Stimulated activated CD4-positive, alpha-beta T cell treated with anti-CD3 and anti-CD28 coated beads, Interleukin-1b, Interleukin-23, amount 100 ng/mL, for 1 hour (primary cell): ENCODE data around the gene DDTL.

Experiments
- DNase-seq, 2 donors: peaks; one replicate each; pipeline ENCODE4 v3.0.0-alpha.2; 2020; ENCODE audit warnings: low read depth in 2 of 2

DDTL gene

DNA sequence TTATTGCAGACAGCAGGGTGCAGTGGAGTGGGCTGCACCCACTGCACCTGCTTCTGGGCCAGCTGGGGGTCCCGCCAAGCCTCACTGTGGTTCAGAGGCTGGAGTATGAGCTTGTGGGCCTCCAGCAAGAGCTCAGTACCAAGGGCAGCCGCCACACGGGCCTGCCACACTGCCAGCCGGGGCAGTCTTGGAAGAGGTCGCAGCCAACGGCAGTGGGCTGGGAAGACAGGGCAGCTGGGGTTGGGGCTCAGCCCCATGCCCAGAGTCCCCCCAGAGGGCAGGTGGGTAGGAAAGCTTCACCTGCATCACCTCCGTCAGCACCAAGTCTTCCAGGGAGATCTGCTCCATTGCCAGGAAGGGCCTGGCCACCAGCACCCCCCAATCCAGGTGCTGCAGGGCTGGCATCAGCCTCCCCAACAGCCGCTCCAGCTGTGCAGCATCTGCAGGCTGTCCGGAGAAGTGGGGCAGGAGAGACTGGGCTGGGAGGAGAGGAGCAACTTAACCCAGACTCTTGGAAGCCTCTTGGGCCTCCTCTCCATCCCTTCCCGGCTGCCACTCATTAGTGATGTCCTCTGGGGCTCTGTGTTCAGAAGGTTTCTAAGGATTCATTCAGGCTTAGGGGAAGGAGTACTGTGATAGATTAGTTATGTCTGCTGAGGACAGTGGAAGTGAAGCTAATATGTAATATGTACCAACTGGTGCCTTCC is 39.7 kb downstream of the DDTL start:
- DNase-seq: no peak

GRCh38 chr22:24006914-24007214 is 40.2 kb downstream of the DDTL start:
- no peak for DNase-seq

- no peak for DNase-seq
Observed at GRCh38 chr22:24007253-24008021, 40.7 kb downstream of the DDTL start.

- DNase-seq: no peak
Observed at GRCh38 chr22:24008022-24008283, 41.3 kb downstream of the DDTL start.

GRCh38 chr22:24008381-24009226 is 41.9 kb downstream of the DDTL start:
- no peak for DNase-seq

GRCh38 chr22:24009227-24010017 is 42.7 kb downstream of the DDTL start:
- DNase-seq: no peak

GRCh38 chr22:24010018-24010391 is 43.3 kb downstream of the DDTL start:
- DNase-seq: no peak

- no peak for DNase-seq
Observed at GRCh38 chr22:24011735-24012068, 45.0 kb downstream of the DDTL start.

DNA sequence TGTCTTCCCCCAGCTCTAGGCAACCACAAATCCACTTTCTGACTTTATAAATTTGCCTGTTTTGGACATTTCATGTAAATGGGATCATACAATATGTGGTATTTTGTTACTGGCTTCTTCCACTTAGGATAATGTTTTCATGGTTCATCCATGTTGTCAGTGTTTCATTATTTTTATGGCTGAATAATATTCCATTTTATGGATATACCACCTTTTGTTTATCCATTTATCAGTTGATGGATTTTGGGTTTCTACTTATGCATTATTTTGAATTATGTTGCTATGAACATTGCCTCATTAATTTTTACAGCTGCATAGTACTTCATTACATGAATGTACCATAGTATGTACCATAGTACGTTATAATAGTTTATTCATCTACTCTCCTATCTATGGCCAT is 49.5 kb downstream of the DDTL start:
- no peak for DNase-seq

DNA sequence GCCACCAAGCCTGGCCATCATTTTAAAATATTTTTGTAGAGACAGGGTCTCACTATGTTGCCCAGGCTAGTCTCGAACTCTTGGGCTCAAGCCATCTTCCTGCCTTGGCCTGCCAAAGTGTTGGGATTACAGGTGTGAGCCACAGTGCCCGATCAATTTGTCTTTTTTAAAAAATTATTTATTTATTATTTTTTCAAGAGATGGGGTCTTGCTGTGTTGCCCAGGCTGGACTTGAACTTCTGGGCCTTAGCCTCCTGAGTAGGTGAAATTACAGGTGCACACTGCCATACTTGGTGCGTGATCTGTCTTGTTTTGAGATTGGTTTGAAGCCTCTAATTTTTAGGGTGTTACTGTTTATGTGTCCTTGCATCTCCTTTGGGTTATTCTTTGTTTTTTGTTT is 54.6 kb downstream of the DDTL start:
- no peak for DNase-seq
